Panc1 (cell line): Measurements from ENCODE around the gene DFFB.

Experiments
- CTCF ChIP-seq: fragments of 450-650 bp; IDR thresholded peaks from 2 replicates; pipeline ENCODE4 v1.5.1; 2017; ENCODE audit warnings: mild to moderate bottlenecking
- POLR2AphosphoS5 ChIP-seq: IDR thresholded peaks from 2 replicates; pipeline ENCODE4 v1.6.1; 2012; ENCODE audit warnings: mild to moderate bottlenecking, low read depth, low read length, moderate library complexity
- REST ChIP-seq, 2 experiments: IDR thresholded peaks; 2 replicates each; pipeline ENCODE4 v1.6.1; 2011 to 2012; ENCODE audit warnings: low read depth in 2 of 2, control low read depth in 1 of 2, low read length in 1 of 2, mild to moderate bottlenecking in 1 of 2, moderate library complexity in 1 of 2; ENCODE audit not compliant: insufficient read depth in 1 of 2

GRCh38 chr1:3923378-3924185 is 66.3 kb downstream of the DFFB start:
- TF ChIP-seq CTCF (no peak), POLR2AphosphoS5 (no peak), REST (IDR thresholded peaks at IDR 0.05; ENCODE audit: insufficient read depth in 1 of 2, low read depth in 2 of 2, low read length in 1 of 2) (no peak)
